IMR-90 (cell line): ENCODE results near the gene EDC4. TPM values are rescaled to one million over a fixed set of nuclear protein-coding genes. Genes with fewer than 3 reads are reported as not detected.

Experiments
- ATAC-seq: fragments of 200-7000 bp; cut with Tn5 transposase; 2 replicates; pipeline ENCODE4 v1.9.1; 2020; ENCODE audit warnings: low read depth, mild to moderate bottlenecking, moderate library complexity
- BruUV-seq: library from RNA; stranded (reverse); fragments of 400-500 nt; replicated peaks from 2 replicates; lab custom pipeline; 2021; lab: Mats Ljungman, UMichigan
- CTCF ChIA-PET: fragments of 300-600 bp; formaldehyde crosslinking; extraction: SDS; loops from one replicate; lab custom pipeline; 2021; ENCODE audit warnings: antibody characterized with exemption; lab: Yijun Ruan, JAX
- POLR2A ChIA-PET: fragments of 300-600 bp; sonication (Branson Sonifier 250); formaldehyde crosslinking; loops from one replicate; lab custom pipeline; 2022; ENCODE audit warnings: antibody characterized with exemption; ENCODE audit not compliant: unreplicated experiment; lab: Charles Lee
- DNase-seq: peaks from one replicate; pipeline ENCODE4 v3.0.0; 2013
- H2AFZ ChIP-seq: replicated peaks from 2 replicates; pipeline ENCODE3; 2013; ENCODE audit warnings: low read length, mild to moderate bottlenecking; ENCODE audit not compliant: poor library complexity
- H2AK5ac ChIP-seq: 2 replicates; pipeline ENCODE4 v1.6.1; 2013; ENCODE audit warnings: low read depth, low read length, inconsistent platforms
- H2AK9ac ChIP-seq: replicated peaks from 2 replicates; pipeline ENCODE3; 2013; ENCODE audit warnings: mild to moderate bottlenecking, low read depth, low read length, moderate library complexity; ENCODE audit not compliant: poor library complexity
- H2BK120ac ChIP-seq: 2 replicates; pipeline ENCODE4 v1.6.1; 2013; ENCODE audit warnings: low read depth, low read length, inconsistent platforms
- H2BK15ac ChIP-seq: 3 replicates; pipeline ENCODE4 v1.6.1; 2013; ENCODE audit warnings: low read depth, low read length, inconsistent platforms
- H2BK20ac ChIP-seq: 2 replicates; pipeline ENCODE4 v1.6.1; 2013; ENCODE audit warnings: low read depth, mild to moderate bottlenecking, inconsistent platforms, low read length, moderate library complexity
- H2BK5ac ChIP-seq: 2 replicates; pipeline ENCODE4 v1.6.1; 2013; ENCODE audit warnings: mild to moderate bottlenecking, low read depth, low read length, inconsistent platforms; ENCODE audit not compliant: poor library complexity, severe bottlenecking
- H3K14ac ChIP-seq: replicated peaks from 2 replicates; pipeline ENCODE4 v1.6.1; 2013; ENCODE audit warnings: low read depth, low read length, inconsistent platforms
- H3K18ac ChIP-seq: 2 replicates; pipeline ENCODE4 v1.6.1; 2013; ENCODE audit warnings: low read depth, low read length, control low read depth
- H3K23ac ChIP-seq: 2 replicates; pipeline ENCODE4 v1.6.1; 2013; ENCODE audit warnings: low read depth, low read length, inconsistent platforms
- H3K27ac ChIP-seq: 2 replicates; pipeline ENCODE4 v1.5.1; 2013; ENCODE audit warnings: mild to moderate bottlenecking, control low read depth, low read length; ENCODE audit not compliant: insufficient read depth
- H3K27me3 ChIP-seq: 2 replicates; pipeline ENCODE4 v1.6.1; 2013; ENCODE audit warnings: low read length; ENCODE audit not compliant: control insufficient read depth, insufficient read depth
- H3K36me3 ChIP-seq: 2 replicates; pipeline ENCODE4 v1.6.1; 2013; ENCODE audit warnings: low read length, mixed read lengths; ENCODE audit not compliant: control insufficient read depth, insufficient read depth
- H3K4ac ChIP-seq: 2 replicates; pipeline ENCODE4 v1.6.1; 2013; ENCODE audit warnings: low read depth, low read length, inconsistent platforms
- H3K4me1 ChIP-seq: 2 replicates; pipeline ENCODE4 v1.6.1; 2013; ENCODE audit warnings: low read length, mixed read lengths; ENCODE audit not compliant: control insufficient read depth, insufficient read depth
- H3K4me2 ChIP-seq: 2 replicates; pipeline ENCODE4 v1.6.1; 2013; ENCODE audit warnings: low read depth, mild to moderate bottlenecking, control low read depth, low read length, moderate library complexity
- H3K4me3 ChIP-seq: 2 replicates; pipeline ENCODE4 v1.5.1; 2013; ENCODE audit warnings: low read depth, mild to moderate bottlenecking, control low read depth, low read length, moderate library complexity; ENCODE audit not compliant: insufficient read depth
- H3K56ac ChIP-seq: 2 replicates; pipeline ENCODE4 v1.6.1; 2013; ENCODE audit warnings: low read length, inconsistent platforms; ENCODE audit not compliant: insufficient read depth; ENCODE audit errors: extremely low read depth
- H3K79me1 ChIP-seq, 2 experiments: 2 replicates each; pipeline ENCODE4 v1.6.1; 2013; ENCODE audit warnings: low read length in 2 of 2, inconsistent platforms in 1 of 2, low read depth in 1 of 2
- H3K9ac ChIP-seq: 2 replicates; pipeline ENCODE4 v1.6.1; 2013; ENCODE audit warnings: low read depth, low read length, control low read depth
- H3K9me1 ChIP-seq: 2 replicates; pipeline ENCODE4 v1.6.1; 2013; ENCODE audit warnings: low read length, inconsistent platforms; ENCODE audit not compliant: insufficient read depth
- H3K9me3 ChIP-seq: 2 replicates; pipeline ENCODE4 v1.6.1; 2013; ENCODE audit warnings: low read length; ENCODE audit not compliant: control insufficient read depth, insufficient read depth
- H4K20me1 ChIP-seq: 2 replicates; pipeline ENCODE4 v1.6.1; 2013; ENCODE audit warnings: low read length, inconsistent platforms; ENCODE audit not compliant: insufficient read depth
- H4K5ac ChIP-seq: 2 replicates; pipeline ENCODE4 v1.6.1; 2013; ENCODE audit warnings: mild to moderate bottlenecking, low read depth, low read length, control low read depth
- H4K8ac ChIP-seq, 2 experiments: 2 replicates each; pipeline ENCODE4 v1.6.1; 2013; ENCODE audit warnings: low read depth in 2 of 2, low read length in 2 of 2, control low read depth in 1 of 2, inconsistent platforms in 1 of 2
- H4K91ac ChIP-seq: 2 replicates; pipeline ENCODE4 v1.6.1; 2013; ENCODE audit warnings: low read depth, low read length, inconsistent platforms; ENCODE audit not compliant: insufficient read depth
- BHLHE40 ChIP-seq: fragments of 150-350 bp; IDR thresholded peaks from 2 replicates; pipeline ENCODE4 v1.6.1; 2016; ENCODE audit warnings: mild to moderate bottlenecking, low read depth, low read length
- CEBPB ChIP-seq: IDR thresholded peaks from 2 replicates; pipeline ENCODE4 v1.6.1; 2012; ENCODE audit warnings: low read depth, low read length, improper control_type of control experiment
- CHD1 ChIP-seq: IDR thresholded peaks from 2 replicates; pipeline ENCODE4 v1.6.1; 2012; ENCODE audit warnings: low read depth, low read length, improper control_type of control experiment
- FOS ChIP-seq: fragments of 150-350 bp; IDR thresholded peaks from 2 replicates; pipeline ENCODE4 v1.6.1; 2016; ENCODE audit warnings: low read depth, low read length
- MAFK ChIP-seq: IDR thresholded peaks from 2 replicates; pipeline ENCODE4 v1.6.1; 2012; ENCODE audit warnings: low read depth, low read length, improper control_type of control experiment
- MAZ ChIP-seq: IDR thresholded peaks from 2 replicates; pipeline ENCODE4 v1.6.1; 2012; ENCODE audit warnings: low read depth, mild to moderate bottlenecking, low read length, improper control_type of control experiment, moderate library complexity, borderline replicate concordance
- MXI1 ChIP-seq: IDR thresholded peaks from 2 replicates; pipeline ENCODE4 v1.6.1; 2012; ENCODE audit warnings: low read depth, mild to moderate bottlenecking, low read length, moderate library complexity, borderline replicate concordance
- NFE2L2 ChIP-seq: fragments of 150-350 bp; IDR thresholded peaks from 2 replicates; pipeline ENCODE4 v1.6.1; 2016; ENCODE audit warnings: low read depth, mild to moderate bottlenecking, low read length
- POLR2A ChIP-seq: IDR thresholded peaks from 2 replicates; pipeline ENCODE4 v1.6.1; 2012; ENCODE audit warnings: mild to moderate bottlenecking, low read depth, low read length
- RAD21 ChIP-seq: IDR thresholded peaks from 2 replicates; pipeline ENCODE4 v1.6.1; 2012; ENCODE audit warnings: low read length, improper control_type of control experiment
- RCOR1 ChIP-seq: IDR thresholded peaks from 2 replicates; pipeline ENCODE4 v1.6.1; 2012; ENCODE audit warnings: mild to moderate bottlenecking, low read length, improper control_type of control experiment; ENCODE audit not compliant: insufficient replicate concordance
- RFX5 ChIP-seq: IDR thresholded peaks from 2 replicates; pipeline ENCODE4 v1.8.0; 2012; ENCODE audit warnings: low read depth, mild to moderate bottlenecking, low read length, moderate library complexity
- WGBS, 2 experiments: methylation state at CpG; one replicate each; pipeline versions ENCODE4 v1.1.5 to v1.1.7; 2013; ENCODE audit warnings: missing lambda C conversion rate in 2 of 2; ENCODE audit not compliant: insufficient read length in 1 of 2; ENCODE audit errors: extremely low coverage in 2 of 2; 5-methylcytosine and 5-hydroxymethylcytosine counted together
- dilution Hi-C: fragments of 300-500 bp; cut with HindIII; formaldehyde crosslinking; loops from one replicate; pipeline ENCODE4 v1.14.3; 2018; ENCODE audit warnings: low sequenced_read_pairs; ENCODE audit not compliant: unreplicated experiment
- in situ Hi-C: fragments of 300-500 bp; cut with MboI; formaldehyde crosslinking; loops from 3 replicates; pipeline ENCODE4 v1.14.3; 2019; ENCODE audit warnings: low sequenced_read_pairs, inconsistent platforms, mixed read lengths
- intact Hi-C: fragments of 100-400 bp; cut with micrococcal nuclease; formaldehyde crosslinking; loops from 2 replicates; pipeline ENCODE4 v1.10.0; 2022
- polyA plus RNA-seq, 3 experiments: library from polyadenylated mRNA; depleted of rRNA; stranded (reverse); fragments of >200 nt; gene quantifications; 2 replicates each; pipeline ENCODE4 v1.2.3, GENCODE V29; 2012; ENCODE audit warnings: low replicate concordance in 1 of 3
- total RNA-seq: library from RNA; depleted of rRNA; stranded (reverse); fragments of >200 nt; gene quantifications from 2 replicates; pipeline ENCODE4 v1.2.3, GENCODE V29; 2012
- TF ChIP-seq, protein P1 (sequence below): fragments of 150-350 bp; IDR thresholded peaks from 2 replicates; pipeline ENCODE4 v1.6.1; 2017; ENCODE audit warnings: mild to moderate bottlenecking, antibody characterized with exemption, low read length, low read depth
- TF ChIP-seq, protein P2 (sequence below): fragments of 150-350 bp; IDR thresholded peaks from 2 replicates; pipeline ENCODE4 v1.6.1; 2016; ENCODE audit warnings: low read depth, mild to moderate bottlenecking, low read length, moderate library complexity, borderline replicate concordance
- TF ChIP-seq, protein P3 (sequence below): conservative IDR thresholded peaks from 2 replicates; pipeline ENCODE4 v1.5.1; 2012; ENCODE audit warnings: mild to moderate bottlenecking, low read depth, low read length, improper control_type of control experiment

EDC4 gene
- total and polyA plus RNA-seq, 2 of the 4 experiments (the other 2 are of a cell fraction) = 33.2 to 64.0 TPM

DNA sequence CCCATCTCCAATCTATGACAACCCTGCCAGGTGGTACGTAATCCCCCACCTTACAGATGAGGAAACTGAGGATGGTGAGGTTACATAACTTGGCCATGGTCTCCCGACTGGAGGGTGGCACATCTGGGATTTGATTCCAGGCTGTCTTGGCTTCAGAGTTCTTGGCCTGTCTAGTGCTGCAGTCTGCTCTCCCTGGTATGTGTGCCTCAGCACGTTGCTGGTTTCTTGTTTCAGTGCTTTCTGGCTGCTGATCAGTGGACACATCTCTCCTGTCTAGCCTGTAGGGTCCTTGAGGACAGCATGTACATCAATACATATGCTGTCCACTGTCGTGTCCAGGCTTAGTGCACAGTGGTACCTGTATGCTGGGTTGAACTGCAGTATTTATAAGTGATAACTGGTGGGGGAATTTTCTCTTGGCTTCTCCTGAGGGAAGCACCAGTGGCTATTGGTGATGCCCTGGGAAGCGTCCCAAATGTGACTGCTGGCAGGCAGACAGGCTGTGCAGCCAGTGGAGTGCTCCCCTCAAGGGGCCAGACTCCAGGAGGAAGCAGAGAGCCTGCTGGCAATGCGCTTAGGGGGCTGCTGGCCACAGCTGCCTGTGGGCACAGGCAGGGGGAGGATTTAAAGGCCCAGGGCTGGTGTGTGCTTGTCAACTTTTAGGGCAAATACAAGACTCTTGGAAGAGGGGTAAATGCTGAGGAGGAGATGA is 44.4 kb downstream of the EDC4 start:
- H3K36me3 ChIP-seq = peaks cover 11% of the 10 kb centered on the region
- WGBS, 2 experiments = 58% methylated on average over 2 of the region's 6 CpGs; no CpG with 5 or more reads in 1 of the 2 experiments
- no TSS peak for BruUV-seq
- intact Hi-C loops = no loop called here
- no peak overlapping the region for H4K5ac ChIP-seq
- H3K27ac ChIP-seq = no peak overlapping the region
- POLR2A ChIA-PET = no interaction called here
- H2BK20ac ChIP-seq = peak overlapping the region; percentile 14; the same call in 1 of the 2 replicates
- H4K91ac ChIP-seq = peak overlapping the region; percentile 49; the same call in 1 of the 2 replicates
- H2BK15ac ChIP-seq = no peak overlapping the region
- H2AFZ ChIP-seq = peak overlapping the region; percentile 74
- H2AK5ac ChIP-seq = peak overlapping the region; percentile 36; the same call in 1 of the 2 replicates
- dilution Hi-C loops = no loop called here
- H2AK9ac ChIP-seq = peak overlapping the region; percentile 52
- peaks cover 57% of the 10 kb centered on the region for H4K20me1 ChIP-seq
- peak overlapping the region; percentile 87; the same call in 1 of the 2 replicates for H3K23ac ChIP-seq
- H3K56ac ChIP-seq = no peak overlapping the region
- H3K4me3 ChIP-seq = no peak overlapping the region
- H3K9me1 ChIP-seq = peaks cover 34% of the 10 kb centered on the region
- DNase-seq = peak; percentile 35
- peak overlapping the region; percentile 87 for H3K14ac ChIP-seq
- peaks cover 14 to 69% of the 10 kb centered on the region in 2 experiments for H3K79me1 ChIP-seq
- H3K9ac ChIP-seq = no peak overlapping the region
- H3K27me3 ChIP-seq = no peaks in the 10 kb centered on the region
- H2BK5ac ChIP-seq = peak overlapping the region; percentile 66
- CTCF ChIA-PET = interaction anchor here (0.6 to 1.2 kb wide), 2 partner anchors 18 to 100 kb away, joined by 3 read pairs; no protein-coding TSS in a partner anchor
- H3K18ac ChIP-seq = no peak overlapping the region
- no peak for TF ChIP-seq MAZ
- no peak for TF ChIP-seq RCOR1
- TF ChIP-seq, protein P1, sequence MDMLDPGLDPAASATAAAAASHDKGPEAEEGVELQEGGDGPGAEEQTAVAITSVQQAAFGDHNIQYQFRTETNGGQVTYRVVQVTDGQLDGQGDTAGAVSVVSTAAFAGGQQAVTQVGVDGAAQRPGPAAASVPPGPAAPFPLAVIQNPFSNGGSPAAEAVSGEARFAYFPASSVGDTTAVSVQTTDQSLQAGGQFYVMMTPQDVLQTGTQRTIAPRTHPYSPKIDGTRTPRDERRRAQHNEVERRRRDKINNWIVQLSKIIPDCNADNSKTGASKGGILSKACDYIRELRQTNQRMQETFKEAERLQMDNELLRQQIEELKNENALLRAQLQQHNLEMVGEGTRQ = no peak
- TF ChIP-seq, protein P2, sequence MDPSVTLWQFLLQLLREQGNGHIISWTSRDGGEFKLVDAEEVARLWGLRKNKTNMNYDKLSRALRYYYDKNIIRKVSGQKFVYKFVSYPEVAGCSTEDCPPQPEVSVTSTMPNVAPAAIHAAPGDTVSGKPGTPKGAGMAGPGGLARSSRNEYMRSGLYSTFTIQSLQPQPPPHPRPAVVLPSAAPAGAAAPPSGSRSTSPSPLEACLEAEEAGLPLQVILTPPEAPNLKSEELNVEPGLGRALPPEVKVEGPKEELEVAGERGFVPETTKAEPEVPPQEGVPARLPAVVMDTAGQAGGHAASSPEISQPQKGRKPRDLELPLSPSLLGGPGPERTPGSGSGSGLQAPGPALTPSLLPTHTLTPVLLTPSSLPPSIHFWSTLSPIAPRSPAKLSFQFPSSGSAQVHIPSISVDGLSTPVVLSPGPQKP = no peak
- no peak for TF ChIP-seq NFE2L2
- no peak for TF ChIP-seq POLR2A
- TF ChIP-seq MXI1 = no peak
- TF ChIP-seq RAD21 = no peak
- no peak for TF ChIP-seq CHD1
- TF ChIP-seq RFX5 = no peak
- TF ChIP-seq CEBPB = no peak
- no peak for TF ChIP-seq BHLHE40
- TF ChIP-seq, protein P3, sequence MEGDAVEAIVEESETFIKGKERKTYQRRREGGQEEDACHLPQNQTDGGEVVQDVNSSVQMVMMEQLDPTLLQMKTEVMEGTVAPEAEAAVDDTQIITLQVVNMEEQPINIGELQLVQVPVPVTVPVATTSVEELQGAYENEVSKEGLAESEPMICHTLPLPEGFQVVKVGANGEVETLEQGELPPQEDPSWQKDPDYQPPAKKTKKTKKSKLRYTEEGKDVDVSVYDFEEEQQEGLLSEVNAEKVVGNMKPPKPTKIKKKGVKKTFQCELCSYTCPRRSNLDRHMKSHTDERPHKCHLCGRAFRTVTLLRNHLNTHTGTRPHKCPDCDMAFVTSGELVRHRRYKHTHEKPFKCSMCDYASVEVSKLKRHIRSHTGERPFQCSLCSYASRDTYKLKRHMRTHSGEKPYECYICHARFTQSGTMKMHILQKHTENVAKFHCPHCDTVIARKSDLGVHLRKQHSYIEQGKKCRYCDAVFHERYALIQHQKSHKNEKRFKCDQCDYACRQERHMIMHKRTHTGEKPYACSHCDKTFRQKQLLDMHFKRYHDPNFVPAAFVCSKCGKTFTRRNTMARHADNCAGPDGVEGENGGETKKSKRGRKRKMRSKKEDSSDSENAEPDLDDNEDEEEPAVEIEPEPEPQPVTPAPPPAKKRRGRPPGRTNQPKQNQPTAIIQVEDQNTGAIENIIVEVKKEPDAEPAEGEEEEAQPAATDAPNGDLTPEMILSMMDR = no peak
- no peak for TF ChIP-seq FOS
- no peak for TF ChIP-seq MAFK
- H2BK120ac ChIP-seq = no peak overlapping the region
- no peak overlapping the region for H3K4me2 ChIP-seq
- H4K8ac ChIP-seq = no peak overlapping the region
- H3K4me1 ChIP-seq = peaks cover 23% of the 10 kb centered on the region
- in situ Hi-C loops = no loop called here
- H3K4ac ChIP-seq = peak overlapping the region; percentile 71; the same call in 1 of the 2 replicates
- no peaks in the 10 kb centered on the region for H3K9me3 ChIP-seq
- ATAC-seq = peak; percentile 43
